GM19463 (cell line): ENCODE measurements around the gene CYP11A1.
A peak's percentile ranks its signal among the peaks of the same experiment; 100 is the strongest.

Experiments
- ATAC-seq: cut with Tn5 transposase; IDR thresholded peaks from one replicate; pipeline ENCODE4 v1.9.1; 2021; ENCODE audit warnings: mild to moderate bottlenecking, moderate library complexity; ENCODE audit not compliant: unreplicated experiment

The CYP11A1 gene

GRCh38 chr15:74389241-74390048, 22.0 kb upstream of the CYP11A1 start:
- no peak for ATAC-seq

- no peak for ATAC-seq
Measured at GRCh38 chr15:74388363-74388951, 21.0 kb upstream of the CYP11A1 start.

GRCh38 chr15:74387621-74388362, 20.3 kb upstream of the CYP11A1 start:
- no peak for ATAC-seq

GRCh38 chr15:74387141-74387541, 19.7 kb upstream of the CYP11A1 start:
- ATAC-seq: no peak

GRCh38 chr15:74386496-74387140, 19.2 kb upstream of the CYP11A1 start:
- ATAC-seq: no peak

GRCh38 chr15:74385733-74386132, 18.3 kb upstream of the CYP11A1 start:
- ATAC-seq: no peak

GRCh38 chr15:74384881-74385643, 17.6 kb upstream of the CYP11A1 start:
- peak; percentile 78 for ATAC-seq

- no peak for ATAC-seq
Measured at GRCh38 chr15:74384566-74384880, 17.1 kb upstream of the CYP11A1 start.

GRCh38 chr15:74383695-74384565, 16.5 kb upstream of the CYP11A1 start:
- no peak for ATAC-seq

GRCh38 chr15:74383286-74383685, 15.8 kb upstream of the CYP11A1 start:
- ATAC-seq: no peak

GRCh38 chr15:74382004-74382816, 14.8 kb upstream of the CYP11A1 start:
- ATAC-seq: no peak

GRCh38 chr15:74381481-74381880, 14.0 kb upstream of the CYP11A1 start:
- ATAC-seq: no peak

GRCh38 chr15:74381190-74381453, 13.7 kb upstream of the CYP11A1 start:
- no peak for ATAC-seq

GRCh38 chr15:74380361-74381189, 13.1 kb upstream of the CYP11A1 start:
- ATAC-seq: no peak

GRCh38 chr15:74378848-74379247, 11.4 kb upstream of the CYP11A1 start:
- ATAC-seq: no peak

- ATAC-seq: no peak
Measured at GRCh38 chr15:74377831-74378766, 10.7 kb upstream of the CYP11A1 start.

- ATAC-seq: no peak
Measured at GRCh38 chr15:74376825-74377581, 9.6 kb upstream of the CYP11A1 start.
